ENCODE data around the gene CD44.

The CD44 gene

GRCh38 chr11:35270342-35270741, 131.4 kb downstream of the CD44 start:
- DNase-seq: no peak

- DNase-seq: no peak
These were observed 132.1 kb downstream of the CD44 start for GRCh38 chr11:35271031-35271430.

GRCh38 chr11:35272391-35272902, 133.5 kb downstream of the CD44 start:
- peak; percentile 53 for DNase-seq

GRCh38 chr11:35274909-35275785, 136.2 kb downstream of the CD44 start:
- DNase-seq: no peak

DNA sequence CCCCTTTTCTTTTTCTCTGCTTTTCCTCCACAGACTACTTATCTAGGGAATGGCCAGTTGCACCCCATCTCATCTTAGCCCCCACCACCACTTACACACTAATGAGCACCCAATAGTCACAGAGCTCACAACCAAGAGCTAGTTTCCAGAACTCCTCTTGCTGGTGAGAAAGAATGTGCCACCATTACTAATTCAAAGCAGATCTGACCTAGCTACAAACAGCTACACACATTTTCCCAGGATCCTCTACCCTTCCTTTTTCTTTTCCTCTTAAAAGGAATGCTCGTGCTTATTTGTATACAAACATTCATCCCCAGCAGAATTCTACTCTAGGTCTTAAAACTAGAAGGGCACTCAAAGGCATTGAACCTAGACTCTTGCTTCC, 136.8 kb downstream of the CD44 start:
- DNase-seq: no peak

- DNase-seq: no peak
These were observed 137.6 kb downstream of the CD44 start for GRCh38 chr11:35276396-35277145.

DNA sequence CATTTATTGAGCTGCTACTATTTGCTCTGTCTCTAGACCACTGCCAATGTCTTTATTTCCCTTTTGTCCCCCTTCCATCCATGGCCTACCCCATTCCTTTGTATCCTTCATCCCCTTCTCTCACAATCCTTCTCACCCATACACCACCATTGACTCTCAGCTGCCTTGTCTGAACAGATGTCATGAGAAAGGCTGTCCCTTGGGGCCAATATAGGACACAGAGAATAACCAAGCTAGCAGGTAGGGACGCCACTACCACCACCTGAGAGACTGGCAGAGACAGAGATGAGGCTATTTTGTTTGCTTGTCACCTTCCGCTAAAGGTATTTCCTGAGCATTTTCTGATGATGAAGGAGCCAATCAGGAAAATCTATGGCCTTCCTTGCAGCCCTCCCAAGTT, 138.9 kb downstream of the CD44 start:
- DNase-seq: no peak

DNA sequence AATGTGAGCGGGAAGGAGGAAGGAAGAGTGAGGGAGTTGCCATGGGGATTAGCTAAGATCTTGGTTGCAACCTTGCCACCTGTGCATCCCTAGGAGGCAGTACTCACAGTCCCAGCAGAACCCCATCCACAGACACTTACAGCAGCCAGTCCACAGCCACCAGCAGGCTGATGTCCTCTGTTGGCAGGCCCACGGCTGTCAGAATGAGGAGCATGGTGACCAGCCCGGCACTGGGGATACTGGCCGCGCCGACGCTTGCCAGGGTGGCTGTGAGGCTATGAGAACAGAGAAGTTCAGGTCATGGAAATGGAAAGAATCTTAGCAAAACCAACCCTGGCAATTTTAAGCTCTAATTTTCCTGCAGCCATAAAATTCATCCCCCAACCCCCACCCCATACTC, 141.8 kb downstream of the CD44 start:
- no peak for DNase-seq

- no peak for DNase-seq
These were observed 142.3 kb downstream of the CD44 start for GRCh38 chr11:35281169-35281688.
